ENCODE results near the gene NUDT21. TPM values are rescaled to one million over a fixed set of nuclear protein-coding genes. Genes with fewer than 3 reads are reported as not detected.

The NUDT21 gene
- total and polyA plus RNA-seq, 10 of the 15 experiments (the other 5 are each of a cell fraction or from before 2014, with no cell fraction given), result 70.1 to 229 (median 127) TPM

GRCh38 chr16:56448005-56448404, 3.1 kb downstream of the NUDT21 start (continued):
- no peak for TF ChIP-seq DPF2 (IDR thresholded peaks at IDR 0.05)
- no peak for TF ChIP-seq IRF3 (IDR thresholded peaks at IDR 0.05)
- no peak for TF ChIP-seq CBX5 (IDR thresholded peaks at IDR 0.05; ENCODE audit: low read depth)
- no peak for TF ChIP-seq EP300 (IDR thresholded peaks at IDR 0.05; ENCODE audit: borderline replicate concordance in 1 of 2, control insufficient read depth in 1 of 2, low read depth in 2 of 2, low read length in 2 of 2)
- no peak for TF ChIP-seq BACH1 (IDR thresholded peaks at IDR 0.05; ENCODE audit: borderline replicate concordance)
- no peak for TF ChIP-seq FOXK2 (IDR thresholded peaks at IDR 0.05)
- no peak for TF ChIP-seq ZNF384 (IDR thresholded peaks at IDR 0.05; ENCODE audit: borderline replicate concordance, low read depth, low read length)
- TF ChIP-seq MEF2B (IDR thresholded peaks at IDR 0.05; ENCODE audit: partially characterized antibody, poor library complexity, severe bottlenecking), result no peak
- no peak for TF ChIP-seq LARP7 (IDR thresholded peaks at IDR 0.05)
- TF ChIP-seq RB1 (IDR thresholded peaks at IDR 0.05; ENCODE audit: borderline replicate concordance), result no peak
- TF ChIP-seq IRF4 (IDR thresholded peaks at IDR 0.05; ENCODE audit: low read depth, low read length), result no peak

DNA sequence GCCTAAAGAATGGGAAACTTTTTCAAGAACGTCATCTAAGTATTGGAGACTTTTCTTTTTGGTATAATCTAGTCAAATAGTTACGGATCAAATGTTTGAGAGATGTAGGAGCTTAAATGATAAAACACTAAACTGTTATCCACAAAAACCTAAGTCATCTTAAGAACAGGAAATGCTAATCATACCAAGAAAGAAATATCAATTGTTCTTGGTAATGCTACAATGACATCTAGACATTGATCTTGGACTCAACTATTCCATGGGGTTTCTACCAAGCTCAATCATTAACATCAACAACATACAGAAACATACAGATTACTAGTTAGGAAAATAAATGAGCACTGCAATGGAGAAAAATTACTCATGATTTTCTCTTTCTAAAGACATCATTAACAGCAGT, 3.8 kb downstream of the NUDT21 start:
- H3K79me2 ChIP-seq (ENCODE audit: control insufficient read depth, insufficient read depth, low read length), result peaks cover 68% of the 10 kb centered on the region
- DNase-seq (ENCODE audit: low read depth, low spot score), result no peak
- no peaks in the 10 kb centered on the region for H3K27me3 ChIP-seq (replicated peaks in 1 of 2; ENCODE audit: control insufficient read depth in 2 of 2, insufficient read depth in 2 of 2, low read length in 1 of 2)
- no TSS peak for BruUV-seq (replicated peaks)
- H4K20me1 ChIP-seq (ENCODE audit: control insufficient read depth, insufficient read depth), result no peaks in the 10 kb centered on the region
- H3K4me3 ChIP-seq, result peak overlapping the region; percentile 94; the same call in 1 of the 2 replicates
- H2AFZ ChIP-seq (ENCODE audit: control insufficient read depth, low read depth, low read length), result no peak overlapping the region
- TF ChIP-seq JUNB (IDR thresholded peaks at IDR 0.05), result no peak
- no peak for TF ChIP-seq RFX5 (IDR thresholded peaks at IDR 0.05; ENCODE audit: low read depth, low read length)
- no peak for TF ChIP-seq NBN (IDR thresholded peaks at IDR 0.05)
- TF ChIP-seq SMAD5 (IDR thresholded peaks at IDR 0.05; ENCODE audit: low read depth), result no peak
- no peak for TF ChIP-seq POU2F2 (IDR thresholded peaks at IDR 0.05; ENCODE audit: borderline replicate concordance, low read depth, low read length)
- no peak for TF ChIP-seq ZNF24 (IDR thresholded peaks at IDR 0.05)
- TF ChIP-seq, protein P1, sequence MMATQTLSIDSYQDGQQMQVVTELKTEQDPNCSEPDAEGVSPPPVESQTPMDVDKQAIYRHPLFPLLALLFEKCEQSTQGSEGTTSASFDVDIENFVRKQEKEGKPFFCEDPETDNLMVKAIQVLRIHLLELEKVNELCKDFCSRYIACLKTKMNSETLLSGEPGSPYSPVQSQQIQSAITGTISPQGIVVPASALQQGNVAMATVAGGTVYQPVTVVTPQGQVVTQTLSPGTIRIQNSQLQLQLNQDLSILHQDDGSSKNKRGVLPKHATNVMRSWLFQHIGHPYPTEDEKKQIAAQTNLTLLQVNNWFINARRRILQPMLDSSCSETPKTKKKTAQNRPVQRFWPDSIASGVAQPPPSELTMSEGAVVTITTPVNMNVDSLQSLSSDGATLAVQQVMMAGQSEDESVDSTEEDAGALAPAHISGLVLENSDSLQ (IDR thresholded peaks at IDR 0.05), result no peak
- TF ChIP-seq, protein P2, sequence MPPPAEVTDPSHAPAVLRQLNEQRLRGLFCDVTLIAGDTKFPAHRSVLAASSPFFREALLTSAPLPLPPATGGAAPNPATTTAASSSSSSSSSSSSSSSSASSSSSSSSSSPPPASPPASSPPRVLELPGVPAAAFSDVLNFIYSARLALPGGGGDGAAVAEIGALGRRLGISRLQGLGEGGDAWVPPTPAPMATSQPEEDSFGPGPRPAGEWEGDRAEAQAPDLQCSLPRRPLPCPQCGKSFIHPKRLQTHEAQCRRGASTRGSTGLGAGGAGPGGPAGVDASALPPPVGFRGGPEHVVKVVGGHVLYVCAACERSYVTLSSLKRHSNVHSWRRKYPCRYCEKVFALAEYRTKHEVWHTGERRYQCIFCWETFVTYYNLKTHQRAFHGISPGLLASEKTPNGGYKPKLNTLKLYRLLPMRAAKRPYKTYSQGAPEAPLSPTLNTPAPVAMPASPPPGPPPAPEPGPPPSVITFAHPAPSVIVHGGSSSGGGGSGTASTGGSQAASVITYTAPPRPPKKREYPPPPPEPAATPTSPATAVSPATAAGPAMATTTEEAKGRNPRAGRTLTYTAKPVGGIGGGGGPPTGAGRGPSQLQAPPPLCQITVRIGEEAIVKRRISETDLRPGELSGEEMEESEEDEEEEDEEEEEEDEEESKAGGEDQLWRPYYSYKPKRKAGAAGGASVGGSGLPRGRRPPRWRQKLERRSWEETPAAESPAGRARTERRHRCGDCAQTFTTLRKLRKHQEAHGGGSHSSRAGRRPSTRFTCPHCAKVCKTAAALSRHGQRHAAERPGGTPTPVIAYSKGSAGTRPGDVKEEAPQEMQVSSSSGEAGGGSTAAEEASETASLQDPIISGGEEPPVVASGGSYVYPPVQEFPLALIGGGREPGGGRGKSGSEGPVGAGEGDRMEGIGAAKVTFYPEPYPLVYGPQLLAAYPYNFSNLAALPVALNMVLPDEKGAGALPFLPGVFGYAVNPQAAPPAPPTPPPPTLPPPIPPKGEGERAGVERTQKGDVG (CRISPR knock-in tag; IDR thresholded peaks at IDR 0.05), result no peak
- no peak for TF ChIP-seq NFXL1 (IDR thresholded peaks at IDR 0.05; ENCODE audit: borderline replicate concordance)
- TF ChIP-seq PAX5 (IDR thresholded peaks at IDR 0.05; ENCODE audit: borderline replicate concordance, low read depth, low read length), result no peak
- TF ChIP-seq IKZF1 (conservative IDR thresholded peaks at IDR 0.05), result no peak
- WGBS (ENCODE audit: insufficient coverage, insufficient replicate concordance, low lambda C conversion rate, missing lambda C conversion rate), result 35% methylated on average over 2 of the region's 2 CpGs
- H3K4me2 ChIP-seq (ENCODE audit: control insufficient read depth, insufficient read depth), result peak overlapping the region; percentile 66; the same call in 1 of the 2 replicates
- FAIRE-seq, result peak; percentile 41
- ChIA-PET CTCF (no interaction called here), SMC1A (ENCODE audit: uncharacterized antibody, unreplicated experiment) (interaction anchor here (0.6 to 1.2 kb wide), 3 partner anchors 16 to 74 kb away, joined by 3 read pairs; no protein-coding TSS in a partner anchor), RAD21 (ENCODE audit: unreplicated experiment) (no interaction called here), POLR2A (interaction anchor here (0.6 to 1.5 kb wide), 2 partner anchors 19 to 253 kb away, joined by 3 to 4 read pairs; no protein-coding TSS in a partner anchor)
- intact Hi-C loops (cut with micrococcal nuclease; ENCODE audit: unreplicated experiment) (no loop called here), in situ Hi-C loops (cut with MboI) (no loop called here)
- H3K36me3 ChIP-seq (ENCODE audit: control insufficient read depth in 2 of 2, insufficient read depth in 2 of 2, low read length in 1 of 2), result peaks cover 3 to 25% of the 10 kb centered on the region in 2 experiments
- no peaks in the 10 kb centered on the region for H3K9me3 ChIP-seq (replicated peaks; ENCODE audit: control insufficient read depth, insufficient read depth, low read length)
- ATAC-seq, result no peak
- H3K27ac ChIP-seq (ENCODE audit: control insufficient read depth, insufficient read depth), result no peak overlapping the region
- no peak overlapping the region for H3K9ac ChIP-seq (ENCODE audit: control insufficient read depth, insufficient read depth, low read length)
- no peaks in the 10 kb centered on the region for H3K4me1 ChIP-seq (ENCODE audit: control insufficient read depth, insufficient read depth, low read length)

Data from GM12878 (cell line).